ENCODE data around the gene SDK1.

The SDK1 gene

DNA sequence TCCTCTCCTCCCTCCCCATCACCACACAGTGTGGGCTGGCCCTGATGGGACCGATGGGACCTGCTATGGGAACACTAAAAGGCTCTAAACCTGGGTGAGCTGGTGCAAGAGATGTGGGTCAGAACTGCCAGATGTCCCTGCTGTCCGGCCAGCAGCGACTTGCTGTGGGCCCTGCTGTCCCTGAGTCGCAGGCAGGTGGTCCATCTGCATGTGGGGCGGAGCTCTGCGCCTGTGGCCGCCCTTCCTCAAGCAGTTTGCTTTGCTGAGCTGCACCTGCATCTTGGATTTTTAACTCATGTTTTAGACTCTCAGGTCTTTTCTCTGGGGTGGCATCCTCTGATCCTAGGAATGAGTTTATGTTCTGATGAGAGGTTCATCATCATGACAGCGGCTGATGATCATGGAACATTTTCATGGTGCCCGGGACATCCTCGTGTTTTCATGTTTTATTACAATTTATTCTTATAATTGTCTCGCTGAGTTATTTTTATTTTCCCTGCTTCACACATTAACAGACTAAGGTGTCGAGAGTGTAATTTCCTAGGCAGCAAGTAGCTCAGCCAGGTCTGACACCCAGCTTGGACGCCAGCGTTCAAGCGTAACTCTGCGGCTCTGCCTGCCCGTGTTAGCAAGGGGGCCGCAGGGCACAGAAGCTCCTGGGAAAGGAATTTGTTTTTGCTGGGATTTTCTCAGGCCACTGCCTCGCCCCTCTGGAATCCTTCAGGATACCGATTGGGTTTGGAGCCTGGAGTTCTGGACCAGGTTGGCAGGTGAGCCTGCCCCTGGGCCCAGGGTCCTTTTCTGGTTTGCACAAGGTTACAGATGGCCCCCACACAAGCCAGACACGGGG lies 765.8 kb downstream of the SDK1 start:
- Histone ChIP-seq H3K4me1 (ENCODE audit: insufficient read depth, poor library complexity, severe bottlenecking) (no peaks in the 10 kb centered on the region), H3K27ac (ENCODE audit: poor library complexity, severe bottlenecking) (no peak overlapping the region), H3K4me3 (ENCODE audit: severe bottlenecking) (no peak overlapping the region), H3K27me3 (ENCODE audit: insufficient read depth, poor library complexity, severe bottlenecking) (no peaks in the 10 kb centered on the region), H3K9me3 (ENCODE audit: severe bottlenecking) (no peaks in the 10 kb centered on the region), H3K36me3 (ENCODE audit: low read depth) (no peaks in the 10 kb centered on the region)
- TF ChIP-seq CTCF (IDR thresholded peaks at IDR 0.05; ENCODE audit: poor library complexity, severe bottlenecking): no peak
- DNase-seq (ENCODE audit: low spot score) (no peak), ATAC-seq (ENCODE audit: low read depth) (no peak)

- no peak for DNase-seq (ENCODE audit: low spot score)
- Histone ChIP-seq H3K4me1 (ENCODE audit: insufficient read depth, poor library complexity, severe bottlenecking) (no peaks in the 10 kb centered on the region), H3K27me3 (ENCODE audit: insufficient read depth, poor library complexity, severe bottlenecking) (no peaks in the 10 kb centered on the region), H3K4me3 (ENCODE audit: severe bottlenecking) (no peak overlapping the region), H3K27ac (ENCODE audit: poor library complexity, severe bottlenecking) (no peak overlapping the region), H3K36me3 (ENCODE audit: low read depth) (no peaks in the 10 kb centered on the region), H3K9me3 (ENCODE audit: severe bottlenecking) (no peaks in the 10 kb centered on the region)
- no peak for TF ChIP-seq CTCF (IDR thresholded peaks at IDR 0.05; ENCODE audit: poor library complexity, severe bottlenecking)
- ATAC-seq (ENCODE audit: low read depth): no peak
Observed at GRCh38 chr7:4067476-4067760, 766.4 kb downstream of the SDK1 start.

DNA sequence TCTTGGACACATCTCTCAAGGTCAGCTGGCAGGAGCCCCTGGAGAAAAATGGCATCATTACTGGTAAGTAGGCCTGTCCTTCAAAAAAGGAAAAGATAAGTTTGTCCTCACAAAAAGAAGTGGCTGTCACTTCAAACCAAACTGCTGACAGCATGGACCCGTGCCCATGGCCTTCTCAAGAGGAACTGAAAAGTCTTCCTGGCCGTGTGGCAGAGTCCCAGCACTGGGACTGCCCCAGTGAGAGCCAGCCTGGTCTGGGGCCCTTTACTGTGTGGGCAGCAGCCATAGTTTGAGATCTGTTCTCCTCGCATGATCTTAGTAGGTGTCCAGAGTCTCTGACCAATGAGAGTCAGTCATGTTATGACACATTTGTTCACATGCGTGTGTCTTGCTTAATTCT lies 766.8 kb downstream of the SDK1 start:
- Histone ChIP-seq H3K4me1 (ENCODE audit: insufficient read depth, poor library complexity, severe bottlenecking) (no peaks in the 10 kb centered on the region), H3K9me3 (ENCODE audit: severe bottlenecking) (no peaks in the 10 kb centered on the region), H3K36me3 (ENCODE audit: low read depth) (no peaks in the 10 kb centered on the region), H3K27ac (ENCODE audit: poor library complexity, severe bottlenecking) (no peak overlapping the region), H3K4me3 (ENCODE audit: severe bottlenecking) (no peak overlapping the region), H3K27me3 (ENCODE audit: insufficient read depth, poor library complexity, severe bottlenecking) (no peaks in the 10 kb centered on the region)
- TF ChIP-seq CTCF (IDR thresholded peaks at IDR 0.05; ENCODE audit: poor library complexity, severe bottlenecking): no peak
- DNase-seq (ENCODE audit: low spot score) (no peak), ATAC-seq (ENCODE audit: low read depth) (no peak)

DNA sequence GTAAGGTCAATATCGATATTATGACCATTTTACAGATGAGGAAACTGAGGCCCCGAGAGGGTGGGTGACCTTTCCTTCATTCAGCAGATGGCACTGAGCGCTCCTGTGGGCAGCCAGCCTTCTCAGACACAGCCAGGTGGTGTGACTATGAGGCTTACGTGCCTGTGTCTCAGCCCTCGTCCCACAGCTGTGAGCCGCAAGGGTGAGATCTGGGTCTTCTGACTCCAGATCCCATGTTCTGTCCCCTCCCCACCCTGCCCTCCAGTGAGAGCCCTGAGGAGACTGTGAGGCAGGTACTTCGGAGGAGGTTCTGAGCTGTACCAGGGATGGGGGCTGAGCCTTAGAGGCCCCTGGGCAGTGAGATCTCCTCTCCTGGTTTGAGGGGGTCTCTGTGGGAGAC lies 767.2 kb downstream of the SDK1 start:
- no peak for TF ChIP-seq CTCF (IDR thresholded peaks at IDR 0.05; ENCODE audit: poor library complexity, severe bottlenecking)
- H3K27me3 ChIP-seq (ENCODE audit: insufficient read depth, poor library complexity, severe bottlenecking): no peaks in the 10 kb centered on the region
- no peaks in the 10 kb centered on the region for H3K4me1 ChIP-seq (ENCODE audit: insufficient read depth, poor library complexity, severe bottlenecking)
- no peaks in the 10 kb centered on the region for H3K9me3 ChIP-seq (ENCODE audit: severe bottlenecking)
- no peak for ATAC-seq (ENCODE audit: low read depth)
- no peak overlapping the region for H3K27ac ChIP-seq (ENCODE audit: poor library complexity, severe bottlenecking)
- no peak for DNase-seq (ENCODE audit: low spot score)
- no peak overlapping the region for H3K4me3 ChIP-seq (ENCODE audit: severe bottlenecking)
- H3K36me3 ChIP-seq (ENCODE audit: low read depth): no peaks in the 10 kb centered on the region

Measured in RWPE2 (cell line).